Activated CD8-positive, alpha-beta T cell treated with anti-CD3 and anti-CD28 coated beads for 36 hours (primary cell): ENCODE measurements around the gene SLC66A2. TPM values are rescaled to one million over a fixed set of nuclear protein-coding genes. Genes with fewer than 3 reads are reported as not detected.

ENCODE experiments used
- ATAC-seq: fragments of 200-7000 bp; cut with Tn5 transposase; one replicate; pipeline ENCODE4 v1.10.0; 2021; ENCODE audit warnings: mild to moderate bottlenecking, moderate library complexity
- CTCF ChIA-PET: fragments of 350-600 bp; sonication (Branson Sonifier 250); formaldehyde crosslinking; loops from one replicate; lab custom pipeline; 2021; ENCODE audit warnings: antibody characterized with exemption; lab: Charles Lee
- POLR2A ChIA-PET: fragments of 350-600 bp; sonication (Branson Sonifier 250); formaldehyde crosslinking; loops from one replicate; lab custom pipeline; 2021; ENCODE audit warnings: antibody characterized with exemption; lab: Charles Lee
- DNase-seq: peaks from one replicate; pipeline ENCODE4 v3.0.0-alpha.2; 2020
- H3K27ac Mint-ChIP-seq: one replicate; pipeline ENCODE4 v1.8.0; 2021; ENCODE audit warnings: mild to moderate bottlenecking, mixed read lengths
- H3K27me3 Mint-ChIP-seq: one replicate; pipeline ENCODE4 v1.8.0; 2021; ENCODE audit warnings: mixed read lengths
- H3K36me3 Mint-ChIP-seq: one replicate; pipeline ENCODE4 v1.8.0; 2021; ENCODE audit warnings: low read depth, mixed read lengths
- H3K4me1 Mint-ChIP-seq: one replicate; pipeline ENCODE4 v1.8.0; 2021; ENCODE audit warnings: low read depth, mixed read lengths
- H3K4me3 Mint-ChIP-seq: one replicate; pipeline ENCODE4 v1.8.0; 2021; ENCODE audit warnings: mild to moderate bottlenecking, moderate library complexity, mixed read lengths
- H3K9me3 Mint-ChIP-seq: one replicate; pipeline ENCODE4 v1.8.0; 2021; ENCODE audit warnings: mixed read lengths
- CTCF ChIP-seq: fragments of 200-600 bp; IDR thresholded peaks from one replicate; pipeline ENCODE4 v1.8.0; 2022; ENCODE audit warnings: antibody characterized with exemption, mild to moderate bottlenecking
- intact Hi-C: fragments of 100-400 bp; cut with micrococcal nuclease; formaldehyde crosslinking; loops from one replicate; pipeline ENCODE4 v1.10.0; 2022
- total RNA-seq, 2 experiments: library from RNA; stranded (reverse); gene quantifications; one replicate each; pipeline ENCODE4 v1.2.3, GENCODE V29; 2021

The SLC66A2 gene
- total RNA-seq, 2 experiments from 2014 or later: 28.2 to 29.7 TPM

- no peak for ATAC-seq
- ChIA-PET POLR2A (no interaction called here), CTCF (no interaction called here)
- peaks cover 8% of the 10 kb centered on the region for H3K9me3 Mint-ChIP-seq
- H3K4me3 Mint-ChIP-seq: no peak overlapping the region
- no peak overlapping the region for H3K27ac Mint-ChIP-seq
- TF ChIP-seq CTCF: no peak
- intact Hi-C loops: loop anchor here (10.0 kb wide), 1 partner anchor 255 kb away; no protein-coding TSS in a partner anchor
- H3K36me3 Mint-ChIP-seq: peaks cover 60% of the 10 kb centered on the region
- no peak for DNase-seq
- peaks cover 21% of the 10 kb centered on the region for H3K4me1 Mint-ChIP-seq
- no peaks in the 10 kb centered on the region for H3K27me3 Mint-ChIP-seq
Observed at GRCh38 chr18:79940126-79940813, 11.2 kb downstream of the SLC66A2 start.

GRCh38 chr18:79939096-79939495 lies 12.4 kb downstream of the SLC66A2 start:
- DNase-seq: no peak
- Mint-ChIP-seq H3K27me3 (no peaks in the 10 kb centered on the region), H3K4me1 (peaks cover 9% of the 10 kb centered on the region), H3K27ac (no peak overlapping the region), H3K9me3 (peaks cover 14% of the 10 kb centered on the region), H3K36me3 (peaks cover 72% of the 10 kb centered on the region), H3K4me3 (no peak overlapping the region)
- ATAC-seq: no peak
- TF ChIP-seq CTCF: no peak
- intact Hi-C loops: no loop called here
- CTCF ChIA-PET: no interaction called here
- POLR2A ChIA-PET: no interaction called here

GRCh38 chr18:79938196-79938595 lies 13.3 kb downstream of the SLC66A2 start:
- ATAC-seq (no peak), DNase-seq (no peak)
- peaks cover 20% of the 10 kb centered on the region for H3K9me3 Mint-ChIP-seq
- ChIA-PET POLR2A (no interaction called here), CTCF (no interaction called here)
- H3K4me1 Mint-ChIP-seq: peaks cover 6% of the 10 kb centered on the region
- intact Hi-C loops: no loop called here
- no peak for TF ChIP-seq CTCF
- no peaks in the 10 kb centered on the region for H3K27me3 Mint-ChIP-seq
- H3K4me3 Mint-ChIP-seq: no peak overlapping the region
- H3K27ac Mint-ChIP-seq: no peak overlapping the region
- peaks cover 80% of the 10 kb centered on the region for H3K36me3 Mint-ChIP-seq

GRCh38 chr18:79937103-79937860 lies 14.2 kb downstream of the SLC66A2 start:
- DNase-seq (no peak), ATAC-seq (no peak)
- H3K4me1 Mint-ChIP-seq: peaks cover under 1% of the 10 kb centered on the region
- POLR2A ChIA-PET: no interaction called here
- peaks cover 29% of the 10 kb centered on the region for H3K9me3 Mint-ChIP-seq
- no peak for TF ChIP-seq CTCF
- intact Hi-C loops: no loop called here
- CTCF ChIA-PET: no interaction called here
- no peak overlapping the region for H3K4me3 Mint-ChIP-seq
- no peaks in the 10 kb centered on the region for H3K27me3 Mint-ChIP-seq
- H3K36me3 Mint-ChIP-seq: peaks cover 82% of the 10 kb centered on the region
- H3K27ac Mint-ChIP-seq: no peak overlapping the region

GRCh38 chr18:79936641-79937040 lies 14.8 kb downstream of the SLC66A2 start:
- Mint-ChIP-seq H3K9me3 (peaks cover 33% of the 10 kb centered on the region), H3K27me3 (no peaks in the 10 kb centered on the region), H3K27ac (no peak overlapping the region), H3K4me1 (no peaks in the 10 kb centered on the region), H3K4me3 (no peak overlapping the region), H3K36me3 (peaks cover 80% of the 10 kb centered on the region)
- ATAC-seq: no peak
- ChIA-PET POLR2A (no interaction called here), CTCF (no interaction called here)
- TF ChIP-seq CTCF: no peak
- intact Hi-C loops: no loop called here
- no peak for DNase-seq
